Measurements from ENCODE around the gene NFAM1. TPM values are rescaled to one million over a fixed set of nuclear protein-coding genes. Genes with fewer than 3 reads are reported as not detected.

The NFAM1 gene
- total and polyA plus RNA-seq, 9 donors = 0.36 to 3.5 (median 0.91) TPM

DNA sequence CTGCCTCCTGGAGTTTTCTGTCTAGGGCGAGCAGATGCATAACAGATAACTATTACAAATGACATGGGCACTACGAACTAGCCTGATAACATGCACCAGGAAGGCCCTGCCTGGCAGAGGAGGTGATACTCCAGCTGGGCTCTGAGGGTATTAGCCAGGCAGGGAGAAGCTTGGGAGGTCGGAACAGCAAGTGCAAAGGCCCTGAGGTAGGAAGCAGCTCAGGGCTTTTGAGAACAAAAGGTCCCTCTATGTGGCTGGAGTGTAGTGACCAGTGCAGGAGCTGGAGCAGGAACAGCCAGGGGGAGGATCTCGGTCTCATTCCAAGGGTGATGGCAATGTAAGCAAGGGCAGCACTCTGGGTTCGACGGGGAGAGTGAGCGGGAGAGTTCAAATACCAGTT lies 100.1 kb downstream of the NFAM1 start:
- no peaks in the 10 kb centered on the region for H3K27me3 ChIP-seq
- intact Hi-C loops (cut with DNase I) = no loop called here
- TF ChIP-seq POLR2A (IDR thresholded peaks at IDR 0.05) (no peak), EP300 (IDR thresholded peaks at IDR 0.05) (no peak)
- TF ChIP-seq, protein P1, sequence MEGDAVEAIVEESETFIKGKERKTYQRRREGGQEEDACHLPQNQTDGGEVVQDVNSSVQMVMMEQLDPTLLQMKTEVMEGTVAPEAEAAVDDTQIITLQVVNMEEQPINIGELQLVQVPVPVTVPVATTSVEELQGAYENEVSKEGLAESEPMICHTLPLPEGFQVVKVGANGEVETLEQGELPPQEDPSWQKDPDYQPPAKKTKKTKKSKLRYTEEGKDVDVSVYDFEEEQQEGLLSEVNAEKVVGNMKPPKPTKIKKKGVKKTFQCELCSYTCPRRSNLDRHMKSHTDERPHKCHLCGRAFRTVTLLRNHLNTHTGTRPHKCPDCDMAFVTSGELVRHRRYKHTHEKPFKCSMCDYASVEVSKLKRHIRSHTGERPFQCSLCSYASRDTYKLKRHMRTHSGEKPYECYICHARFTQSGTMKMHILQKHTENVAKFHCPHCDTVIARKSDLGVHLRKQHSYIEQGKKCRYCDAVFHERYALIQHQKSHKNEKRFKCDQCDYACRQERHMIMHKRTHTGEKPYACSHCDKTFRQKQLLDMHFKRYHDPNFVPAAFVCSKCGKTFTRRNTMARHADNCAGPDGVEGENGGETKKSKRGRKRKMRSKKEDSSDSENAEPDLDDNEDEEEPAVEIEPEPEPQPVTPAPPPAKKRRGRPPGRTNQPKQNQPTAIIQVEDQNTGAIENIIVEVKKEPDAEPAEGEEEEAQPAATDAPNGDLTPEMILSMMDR (IDR thresholded peaks at IDR 0.05) = no peak
- DNase-seq = no peak
- H3K27ac ChIP-seq = no peak overlapping the region
- H3K4me1 ChIP-seq (ENCODE audit: insufficient read depth) = no peaks in the 10 kb centered on the region
- H3K36me3 ChIP-seq = no peaks in the 10 kb centered on the region
- WGBS, 3 donors = 76 to 79% (median 79%) methylated on average over 7 of the region's 7 CpGs
- H3K9me3 ChIP-seq = no peaks in the 10 kb centered on the region
- H3K4me3 ChIP-seq = no peak overlapping the region

DNA sequence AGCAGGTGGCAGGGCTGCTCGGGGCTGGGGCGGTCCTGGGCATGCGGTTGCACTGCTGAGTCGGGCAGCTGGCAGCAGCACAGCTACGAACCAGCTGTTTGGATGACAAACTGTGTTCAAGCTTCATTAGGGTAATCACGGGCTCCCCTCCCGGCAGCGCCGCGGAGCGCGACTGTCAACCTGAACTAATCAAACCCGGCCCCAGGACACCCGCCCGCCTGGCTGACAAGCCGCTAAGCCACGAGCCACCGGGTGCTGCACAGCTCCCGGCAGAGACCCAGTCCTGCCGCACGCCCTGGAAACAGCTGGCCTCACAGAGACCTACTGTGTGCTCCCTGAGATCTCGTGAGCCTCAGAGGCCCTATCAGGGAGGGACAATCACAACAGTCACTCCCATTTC lies 101.2 kb downstream of the NFAM1 start:
- 44 to 70% (median 47%) methylated on average over 18 to 22 of the region's 22 CpGs for WGBS, 3 donors
- no peaks in the 10 kb centered on the region for H3K36me3 ChIP-seq
- no peak overlapping the region for H3K27ac ChIP-seq
- TF ChIP-seq POLR2A (IDR thresholded peaks at IDR 0.05) (no peak), EP300 (IDR thresholded peaks at IDR 0.05) (no peak)
- TF ChIP-seq, protein P1 (IDR thresholded peaks at IDR 0.05) = no peak
- H3K9me3 ChIP-seq = no peaks in the 10 kb centered on the region
- no peaks in the 10 kb centered on the region for H3K27me3 ChIP-seq
- no peaks in the 10 kb centered on the region for H3K4me1 ChIP-seq (ENCODE audit: insufficient read depth)
- DNase-seq = no peak
- intact Hi-C loops (cut with DNase I) = no loop called here
- no peak overlapping the region for H3K4me3 ChIP-seq

Other genes with a start within 250 kb of the NFAM1 start
- gene TCF20, start 161.8 kb downstream of the NFAM1 start, total RNA-seq = 10 to 100 TPM; 18.1 to 42.0 (median 36.8) TPM
- 10 to 100 TPM; 12.4 to 15.1 TPM for gene TCF20, start 161.8 kb downstream of the NFAM1 start, polyA plus RNA-seq
- 10 to 100 TPM; 20.1 to 43.9 (median 39.4) TPM for gene RRP7A, start 87.4 kb upstream of the NFAM1 start, total RNA-seq
- 1 to 10 TPM; 9.3 to 9.6 TPM for gene RRP7A, start 87.4 kb upstream of the NFAM1 start, polyA plus RNA-seq
- gene SERHL2, start 121.6 kb upstream of the NFAM1 start, total RNA-seq = 10 to 100 TPM in 6 of 7 donors, 1 to 10 TPM in 1; 8.1 to 27.8 (median 14.9) TPM
- 10 to 100 TPM; 14.3 to 22.5 TPM for gene SERHL2, start 121.6 kb upstream of the NFAM1 start, polyA plus RNA-seq
- 100 to 1,000 TPM in 5 of 7 donors, 10 to 100 TPM in 2; 44.0 to 133 (median 103) TPM for gene POLDIP3, start 182.5 kb upstream of the NFAM1 start, total RNA-seq
- gene POLDIP3, start 182.5 kb upstream of the NFAM1 start, polyA plus RNA-seq = 100 to 1,000 TPM in 1 of 2 donors, 10 to 100 TPM in 1; 69.1 to 125 TPM
- gene ATP5MGL, start 208.2 kb upstream of the NFAM1 start, total RNA-seq = under 1 TPM in 5 of 7 donors, not detected in 2; 0.30 to 0.91 (median 0.54) TPM
- gene ATP5MGL, start 208.2 kb upstream of the NFAM1 start, polyA plus RNA-seq = not detected
- 100 to 1,000 TPM in 5 of 7 donors, 10 to 100 TPM in 2; 56.9 to 279 (median 228) TPM for gene CYB5R3, start 217.0 kb upstream of the NFAM1 start, total RNA-seq
- 100 to 1,000 TPM; 224 to 231 TPM for gene CYB5R3, start 217.0 kb upstream of the NFAM1 start, polyA plus RNA-seq